ENCODE results near the gene DUSP10. TPM values are rescaled to one million over a fixed set of nuclear protein-coding genes. Genes with fewer than 3 reads are reported as not detected.

The DUSP10 gene
- polyA plus RNA-seq, 3 donors, result 10.4 to 41.1 (median 12.7) TPM

DNA sequence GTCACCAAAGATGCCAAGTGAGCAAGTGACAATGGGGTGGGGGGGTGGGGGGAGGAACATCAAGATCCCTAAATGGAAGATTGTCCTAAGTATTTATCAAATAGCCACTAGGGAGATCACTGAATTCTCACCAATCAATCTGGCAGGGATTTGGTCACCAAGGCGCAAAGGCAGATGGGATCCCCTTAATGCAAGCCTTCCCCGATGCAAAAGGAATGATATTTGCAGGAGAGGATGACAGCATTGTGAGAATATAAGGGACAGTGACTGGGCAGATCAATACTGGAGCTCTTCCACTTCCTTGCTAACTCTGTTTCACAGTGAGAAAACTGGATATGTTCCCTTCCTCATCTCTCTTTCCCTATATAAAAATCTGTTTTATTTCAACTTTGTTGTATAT lies 40.9 kb downstream of the DUSP10 start:
- Histone ChIP-seq H3K9me3 (replicated peaks in 1 of 2; ENCODE audit: control insufficient read depth in 1 of 2, insufficient read depth in 1 of 2, low read length in 2 of 2) (no peaks in the 10 kb centered on the region), H3K4me2 (replicated peaks; ENCODE audit: extremely low read depth, low read length, poor library complexity, severe bottlenecking) (no peak overlapping the region), H3K27ac (ENCODE audit: low read depth in 1 of 2, low read length in 2 of 2) (no peak overlapping the region), H3K79me2 (ENCODE audit: insufficient read depth, low read length) (peaks cover 24% of the 10 kb centered on the region), H3K9ac (ENCODE audit: insufficient read depth, low read length, poor library complexity, severe bottlenecking) (no peak overlapping the region), H3K36me3 (replicated peaks in 1 of 2; ENCODE audit: control insufficient read depth in 1 of 2, insufficient read depth in 2 of 2, low read length in 2 of 2) (peaks cover 6 to 12% of the 10 kb centered on the region in 2 donors), H3K27me3 (ENCODE audit: control insufficient read depth in 2 of 2, insufficient read depth in 2 of 2, low read length in 2 of 2) (no peaks in the 10 kb centered on the region), H3K4me3 (replicated peaks in 1 of 3; ENCODE audit: low read depth in 2 of 3, low read length in 3 of 3) (no peak overlapping the region), H2AFZ (ENCODE audit: insufficient read depth, low read depth, low read length, poor library complexity, severe bottlenecking) (no peak overlapping the region), H4K20me1 (ENCODE audit: insufficient read depth, low read length) (no peaks in the 10 kb centered on the region), H3K4me1 (ENCODE audit: control insufficient read depth in 1 of 2, insufficient read depth in 2 of 2, low read length in 2 of 2) (peaks cover 91 to 97% of the 10 kb centered on the region in 2 donors)
- no peak for DNase-seq
- H3K36me3 Mint-ChIP-seq, result peaks cover 21% of the 10 kb centered on the region in 2 donors
- peak overlapping the region in 6 of 7 donors; percentile 6 to 76 (median 65) for H3K27ac Mint-ChIP-seq
- H3K4me3 Mint-ChIP-seq, result no peak overlapping the region
- TF ChIP-seq, protein P1, sequence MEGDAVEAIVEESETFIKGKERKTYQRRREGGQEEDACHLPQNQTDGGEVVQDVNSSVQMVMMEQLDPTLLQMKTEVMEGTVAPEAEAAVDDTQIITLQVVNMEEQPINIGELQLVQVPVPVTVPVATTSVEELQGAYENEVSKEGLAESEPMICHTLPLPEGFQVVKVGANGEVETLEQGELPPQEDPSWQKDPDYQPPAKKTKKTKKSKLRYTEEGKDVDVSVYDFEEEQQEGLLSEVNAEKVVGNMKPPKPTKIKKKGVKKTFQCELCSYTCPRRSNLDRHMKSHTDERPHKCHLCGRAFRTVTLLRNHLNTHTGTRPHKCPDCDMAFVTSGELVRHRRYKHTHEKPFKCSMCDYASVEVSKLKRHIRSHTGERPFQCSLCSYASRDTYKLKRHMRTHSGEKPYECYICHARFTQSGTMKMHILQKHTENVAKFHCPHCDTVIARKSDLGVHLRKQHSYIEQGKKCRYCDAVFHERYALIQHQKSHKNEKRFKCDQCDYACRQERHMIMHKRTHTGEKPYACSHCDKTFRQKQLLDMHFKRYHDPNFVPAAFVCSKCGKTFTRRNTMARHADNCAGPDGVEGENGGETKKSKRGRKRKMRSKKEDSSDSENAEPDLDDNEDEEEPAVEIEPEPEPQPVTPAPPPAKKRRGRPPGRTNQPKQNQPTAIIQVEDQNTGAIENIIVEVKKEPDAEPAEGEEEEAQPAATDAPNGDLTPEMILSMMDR (IDR thresholded peaks at IDR 0.05), result no peak
- intact Hi-C loops (cut with micrococcal nuclease), result loop anchor here in 1 of 2 donors (5.0 kb wide), 1 partner anchor 36 kb away; no protein-coding TSS in a partner anchor
- WGBS (ENCODE audit: insufficient coverage), result no CpG with 5 or more reads among the region's 2 CpGs
- H3K9me3 Mint-ChIP-seq, result peaks cover 0 to 4% (median 0%) of the 10 kb centered on the region in 7 donors
- peaks cover 0 to under 1% (median 0%) of the 10 kb centered on the region in 3 donors for H3K27me3 Mint-ChIP-seq (ENCODE audit: low read depth in 3 of 3)
- H3K4me1 Mint-ChIP-seq, result peaks cover 79% of the 10 kb centered on the region

DNA sequence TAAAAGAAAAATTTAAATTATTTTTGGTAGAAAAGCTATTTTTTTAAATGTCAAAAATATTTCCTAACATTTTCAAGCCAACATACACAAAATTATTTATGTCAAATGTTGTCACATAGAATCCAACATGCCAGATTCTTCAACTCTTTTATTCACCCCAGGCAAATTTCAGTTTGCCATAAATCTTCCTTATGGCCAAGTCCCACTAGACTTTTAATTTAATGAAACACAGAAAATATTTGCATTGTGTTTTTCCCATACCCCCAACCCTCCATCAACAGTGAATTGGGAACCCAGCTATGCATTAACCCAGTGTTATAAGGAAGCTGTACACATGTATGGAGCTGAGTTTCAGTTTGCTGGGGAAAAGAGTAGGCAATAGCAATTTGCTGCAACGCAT lies 41.4 kb downstream of the DUSP10 start:
- Histone ChIP-seq H3K9me3 (replicated peaks in 1 of 2; ENCODE audit: control insufficient read depth in 1 of 2, insufficient read depth in 1 of 2, low read length in 2 of 2) (no peaks in the 10 kb centered on the region), H4K20me1 (ENCODE audit: insufficient read depth, low read length) (no peaks in the 10 kb centered on the region), H3K27me3 (ENCODE audit: control insufficient read depth in 2 of 2, insufficient read depth in 2 of 2, low read length in 2 of 2) (no peaks in the 10 kb centered on the region), H3K4me2 (replicated peaks; ENCODE audit: extremely low read depth, low read length, poor library complexity, severe bottlenecking) (no peak overlapping the region), H3K9ac (ENCODE audit: insufficient read depth, low read length, poor library complexity, severe bottlenecking) (no peak overlapping the region), H3K4me3 (replicated peaks in 1 of 3; ENCODE audit: low read depth in 2 of 3, low read length in 3 of 3) (no peak overlapping the region), H3K36me3 (replicated peaks in 1 of 2; ENCODE audit: control insufficient read depth in 1 of 2, insufficient read depth in 2 of 2, low read length in 2 of 2) (peaks cover 2 to 9% of the 10 kb centered on the region in 2 donors), H3K4me1 (ENCODE audit: control insufficient read depth in 1 of 2, insufficient read depth in 2 of 2, low read length in 2 of 2) (peaks cover 87 to 93% of the 10 kb centered on the region in 2 donors), H2AFZ (ENCODE audit: insufficient read depth, low read depth, low read length, poor library complexity, severe bottlenecking) (no peak overlapping the region), H3K79me2 (ENCODE audit: insufficient read depth, low read length) (peaks cover 21% of the 10 kb centered on the region), H3K27ac (ENCODE audit: low read depth in 1 of 2, low read length in 2 of 2) (no peak overlapping the region)
- intact Hi-C loops (cut with micrococcal nuclease), result loop anchor here in 1 of 2 donors (5.0 kb wide), 1 partner anchor 37 kb away; no protein-coding TSS in a partner anchor
- Mint-ChIP-seq H3K9me3 (peaks cover 0 to 4% (median 0%) of the 10 kb centered on the region in 7 donors), H3K27ac (no peak overlapping the region), H3K4me3 (no peak overlapping the region), H3K4me1 (peaks cover 75% of the 10 kb centered on the region), H3K27me3 (ENCODE audit: low read depth in 3 of 3) (no peaks in the 10 kb centered on the region), H3K36me3 (peaks cover 17% of the 10 kb centered on the region in 2 donors)
- DNase-seq, result no peak
- TF ChIP-seq, protein P1 (IDR thresholded peaks at IDR 0.05), result no peak
- no CpG with 5 or more reads among the region's 1 CpG for WGBS (ENCODE audit: insufficient coverage)
